HepG2 (cell line): ENCODE measurements around the gene ZNF385B.

ENCODE experiments used
- ATF7 ChIP-seq, 2 experiments: fragments of 450-650 bp in 1 of 2; sonication (generic) in 1 of 2; formaldehyde crosslinking in 1 of 2; IDR thresholded peaks; 2 replicates each; pipeline versions ENCODE4 v1.4.0 to v1.6.1; 2016 to 2020; ENCODE audit warnings: antibody characterized with exemption in 1 of 2, mild to moderate bottlenecking in 1 of 2, missing genetic modification reagents in 1 of 2
- HNF4G ChIP-seq, 2 experiments: sonication (generic) in 1 of 2; formaldehyde crosslinking in 1 of 2; IDR thresholded peaks; 2 replicates each; pipeline versions ENCODE4 v1.4.0 to v1.6.1; 2011 to 2020; ENCODE audit warnings: borderline replicate concordance in 2 of 2, low read depth in 2 of 2, mild to moderate bottlenecking in 2 of 2, low read length in 1 of 2, missing genetic modification reagents in 1 of 2, moderate library complexity in 1 of 2
- MAZ ChIP-seq, 2 experiments: sonication (generic) in 1 of 2; formaldehyde crosslinking in 1 of 2; IDR thresholded peaks; 2 replicates each; pipeline versions ENCODE4 v1.5.0 to v1.6.1; 2012 to 2020; ENCODE audit warnings: low read depth in 2 of 2, mild to moderate bottlenecking in 2 of 2, borderline replicate concordance in 1 of 2, improper control_type of control experiment in 1 of 2, low read length in 1 of 2, missing genetic modification reagents in 1 of 2, moderate library complexity in 1 of 2
- NR2F2 ChIP-seq: IDR thresholded peaks from 2 replicates; pipeline ENCODE4 v1.6.1; 2012; ENCODE audit warnings: low read depth, inconsistent platforms, borderline replicate concordance
- NR3C1 ChIP-seq: sonication (generic); formaldehyde crosslinking; IDR thresholded peaks from 2 replicates; pipeline ENCODE4 v1.4.0; 2020; ENCODE audit warnings: missing genetic modification reagents
- SNRNP70 ChIP-seq: fragments of 200-400 bp; formaldehyde crosslinking; IDR thresholded peaks from 2 replicates; pipeline ENCODE4 v1.6.1; 2017; ENCODE audit warnings: mild to moderate bottlenecking, low read depth, low read length, moderate library complexity
- ZNF263 ChIP-seq: sonication (generic); formaldehyde crosslinking; IDR thresholded peaks from 2 replicates; pipeline ENCODE4 v1.4.0; 2020; ENCODE audit warnings: missing genetic modification reagents
- ZNF343 ChIP-seq: sonication (generic); formaldehyde crosslinking; IDR thresholded peaks from 2 replicates; pipeline ENCODE4 v1.4.0; 2020; ENCODE audit warnings: mild to moderate bottlenecking, missing genetic modification reagents
- ZNF451 ChIP-seq: sonication (generic); formaldehyde crosslinking; IDR thresholded peaks from 2 replicates; pipeline ENCODE4 v1.5.0; 2020; ENCODE audit warnings: mild to moderate bottlenecking, missing genetic modification reagents
- ZNF788 ChIP-seq: sonication (generic); formaldehyde crosslinking; IDR thresholded peaks from 2 replicates; pipeline ENCODE4 v1.5.0; 2020; ENCODE audit warnings: mild to moderate bottlenecking, missing genetic modification reagents, borderline replicate concordance

- TF ChIP-seq ZNF263 (CRISPR knock-in tag) (no peak), ZNF451 (CRISPR knock-in tag) (no peak), NR2F2 (no peak), MAZ (IDR thresholded peaks at IDR 0.05; ENCODE audit: borderline replicate concordance, low read depth, low read length) (no peak), MAZ (CRISPR knock-in tag; IDR thresholded peaks at IDR 0.05; ENCODE audit: low read depth) (no peak), HNF4G (IDR thresholded peaks at IDR 0.05; ENCODE audit: borderline replicate concordance, low read depth, low read length) (no peak), HNF4G (CRISPR knock-in tag; IDR thresholded peaks at IDR 0.05; ENCODE audit: borderline replicate concordance, low read depth) (no peak), NR3C1 (CRISPR knock-in tag) (no peak), ZNF788 (CRISPR knock-in tag) (no peak), ZNF343 (no peak), SNRNP70 (no peak), ATF7 (IDR thresholded peaks at IDR 0.05) (no peak), ATF7 (CRISPR knock-in tag; IDR thresholded peaks at IDR 0.05) (no peak)
These were observed 24.0 kb downstream of the ZNF385B start for GRCh38 chr2:179837408-179837807.
